IMR-90 (cell line): Measurements from ENCODE around the gene H3-3A. TPM values are rescaled to one million over a fixed set of nuclear protein-coding genes. Genes with fewer than 3 reads are reported as not detected.

Experiments
- ATAC-seq: fragments of 200-7000 bp; cut with Tn5 transposase; 2 replicates; pipeline ENCODE4 v1.9.1; 2020; ENCODE audit warnings: low read depth, mild to moderate bottlenecking, moderate library complexity
- BruUV-seq: library from RNA; stranded (reverse); fragments of 400-500 nt; replicated peaks from 2 replicates; lab custom pipeline; 2021; lab: Mats Ljungman, UMichigan
- CTCF ChIA-PET: fragments of 300-600 bp; formaldehyde crosslinking; extraction: SDS; loops from one replicate; lab custom pipeline; 2021; ENCODE audit warnings: antibody characterized with exemption; lab: Yijun Ruan, JAX
- POLR2A ChIA-PET: fragments of 300-600 bp; sonication (Branson Sonifier 250); formaldehyde crosslinking; loops from one replicate; lab custom pipeline; 2022; ENCODE audit warnings: antibody characterized with exemption; ENCODE audit not compliant: unreplicated experiment; lab: Charles Lee
- DNase-seq: peaks from one replicate; pipeline ENCODE4 v3.0.0; 2013
- H2AFZ ChIP-seq: replicated peaks from 2 replicates; pipeline ENCODE3; 2013; ENCODE audit warnings: low read length, mild to moderate bottlenecking; ENCODE audit not compliant: poor library complexity
- H2AK5ac ChIP-seq: 2 replicates; pipeline ENCODE4 v1.6.1; 2013; ENCODE audit warnings: low read depth, low read length, inconsistent platforms
- H2AK9ac ChIP-seq: replicated peaks from 2 replicates; pipeline ENCODE3; 2013; ENCODE audit warnings: mild to moderate bottlenecking, low read depth, low read length, moderate library complexity; ENCODE audit not compliant: poor library complexity
- H2BK120ac ChIP-seq: 2 replicates; pipeline ENCODE4 v1.6.1; 2013; ENCODE audit warnings: low read depth, low read length, inconsistent platforms
- H2BK15ac ChIP-seq: 3 replicates; pipeline ENCODE4 v1.6.1; 2013; ENCODE audit warnings: low read depth, low read length, inconsistent platforms
- H2BK20ac ChIP-seq: 2 replicates; pipeline ENCODE4 v1.6.1; 2013; ENCODE audit warnings: low read depth, mild to moderate bottlenecking, inconsistent platforms, low read length, moderate library complexity
- H2BK5ac ChIP-seq: 2 replicates; pipeline ENCODE4 v1.6.1; 2013; ENCODE audit warnings: mild to moderate bottlenecking, low read depth, low read length, inconsistent platforms; ENCODE audit not compliant: poor library complexity, severe bottlenecking
- H3K14ac ChIP-seq: replicated peaks from 2 replicates; pipeline ENCODE4 v1.6.1; 2013; ENCODE audit warnings: low read depth, low read length, inconsistent platforms
- H3K18ac ChIP-seq: 2 replicates; pipeline ENCODE4 v1.6.1; 2013; ENCODE audit warnings: low read depth, low read length, control low read depth
- H3K23ac ChIP-seq: 2 replicates; pipeline ENCODE4 v1.6.1; 2013; ENCODE audit warnings: low read depth, low read length, inconsistent platforms
- H3K27ac ChIP-seq: 2 replicates; pipeline ENCODE4 v1.5.1; 2013; ENCODE audit warnings: mild to moderate bottlenecking, control low read depth, low read length; ENCODE audit not compliant: insufficient read depth
- H3K27me3 ChIP-seq: 2 replicates; pipeline ENCODE4 v1.6.1; 2013; ENCODE audit warnings: low read length; ENCODE audit not compliant: control insufficient read depth, insufficient read depth
- H3K36me3 ChIP-seq: 2 replicates; pipeline ENCODE4 v1.6.1; 2013; ENCODE audit warnings: low read length, mixed read lengths; ENCODE audit not compliant: control insufficient read depth, insufficient read depth
- H3K4ac ChIP-seq: 2 replicates; pipeline ENCODE4 v1.6.1; 2013; ENCODE audit warnings: low read depth, low read length, inconsistent platforms
- H3K4me1 ChIP-seq: 2 replicates; pipeline ENCODE4 v1.6.1; 2013; ENCODE audit warnings: low read length, mixed read lengths; ENCODE audit not compliant: control insufficient read depth, insufficient read depth
- H3K4me2 ChIP-seq: 2 replicates; pipeline ENCODE4 v1.6.1; 2013; ENCODE audit warnings: low read depth, mild to moderate bottlenecking, control low read depth, low read length, moderate library complexity
- H3K4me3 ChIP-seq: 2 replicates; pipeline ENCODE4 v1.5.1; 2013; ENCODE audit warnings: low read depth, mild to moderate bottlenecking, control low read depth, low read length, moderate library complexity; ENCODE audit not compliant: insufficient read depth
- H3K56ac ChIP-seq: 2 replicates; pipeline ENCODE4 v1.6.1; 2013; ENCODE audit warnings: low read length, inconsistent platforms; ENCODE audit not compliant: insufficient read depth; ENCODE audit errors: extremely low read depth
- H3K79me1 ChIP-seq, 2 experiments: 2 replicates each; pipeline ENCODE4 v1.6.1; 2013; ENCODE audit warnings: low read length in 2 of 2, inconsistent platforms in 1 of 2, low read depth in 1 of 2
- H3K9ac ChIP-seq: 2 replicates; pipeline ENCODE4 v1.6.1; 2013; ENCODE audit warnings: low read depth, low read length, control low read depth
- H3K9me1 ChIP-seq: 2 replicates; pipeline ENCODE4 v1.6.1; 2013; ENCODE audit warnings: low read length, inconsistent platforms; ENCODE audit not compliant: insufficient read depth
- H3K9me3 ChIP-seq: 2 replicates; pipeline ENCODE4 v1.6.1; 2013; ENCODE audit warnings: low read length; ENCODE audit not compliant: control insufficient read depth, insufficient read depth
- H4K20me1 ChIP-seq: 2 replicates; pipeline ENCODE4 v1.6.1; 2013; ENCODE audit warnings: low read length, inconsistent platforms; ENCODE audit not compliant: insufficient read depth
- H4K5ac ChIP-seq: 2 replicates; pipeline ENCODE4 v1.6.1; 2013; ENCODE audit warnings: mild to moderate bottlenecking, low read depth, low read length, control low read depth
- H4K8ac ChIP-seq, 2 experiments: 2 replicates each; pipeline ENCODE4 v1.6.1; 2013; ENCODE audit warnings: low read depth in 2 of 2, low read length in 2 of 2, control low read depth in 1 of 2, inconsistent platforms in 1 of 2
- H4K91ac ChIP-seq: 2 replicates; pipeline ENCODE4 v1.6.1; 2013; ENCODE audit warnings: low read depth, low read length, inconsistent platforms; ENCODE audit not compliant: insufficient read depth
- BHLHE40 ChIP-seq: fragments of 150-350 bp; IDR thresholded peaks from 2 replicates; pipeline ENCODE4 v1.6.1; 2016; ENCODE audit warnings: mild to moderate bottlenecking, low read depth, low read length
- CEBPB ChIP-seq: IDR thresholded peaks from 2 replicates; pipeline ENCODE4 v1.6.1; 2012; ENCODE audit warnings: low read depth, low read length, improper control_type of control experiment
- CHD1 ChIP-seq: IDR thresholded peaks from 2 replicates; pipeline ENCODE4 v1.6.1; 2012; ENCODE audit warnings: low read depth, low read length, improper control_type of control experiment
- ELK1 ChIP-seq: fragments of 150-350 bp; IDR thresholded peaks from 2 replicates; pipeline ENCODE4 v1.6.1; 2016; ENCODE audit warnings: low read depth, mild to moderate bottlenecking, low read length, moderate library complexity, borderline replicate concordance
- FOS ChIP-seq: fragments of 150-350 bp; IDR thresholded peaks from 2 replicates; pipeline ENCODE4 v1.6.1; 2016; ENCODE audit warnings: low read depth, low read length
- MAFK ChIP-seq: IDR thresholded peaks from 2 replicates; pipeline ENCODE4 v1.6.1; 2012; ENCODE audit warnings: low read depth, low read length, improper control_type of control experiment
- MAZ ChIP-seq: IDR thresholded peaks from 2 replicates; pipeline ENCODE4 v1.6.1; 2012; ENCODE audit warnings: low read depth, mild to moderate bottlenecking, low read length, improper control_type of control experiment, moderate library complexity, borderline replicate concordance
- MXI1 ChIP-seq: IDR thresholded peaks from 2 replicates; pipeline ENCODE4 v1.6.1; 2012; ENCODE audit warnings: low read depth, mild to moderate bottlenecking, low read length, moderate library complexity, borderline replicate concordance
- NFE2L2 ChIP-seq: fragments of 150-350 bp; IDR thresholded peaks from 2 replicates; pipeline ENCODE4 v1.6.1; 2016; ENCODE audit warnings: low read depth, mild to moderate bottlenecking, low read length
- POLR2A ChIP-seq: IDR thresholded peaks from 2 replicates; pipeline ENCODE4 v1.6.1; 2012; ENCODE audit warnings: mild to moderate bottlenecking, low read depth, low read length
- RAD21 ChIP-seq: IDR thresholded peaks from 2 replicates; pipeline ENCODE4 v1.6.1; 2012; ENCODE audit warnings: low read length, improper control_type of control experiment
- RCOR1 ChIP-seq: IDR thresholded peaks from 2 replicates; pipeline ENCODE4 v1.6.1; 2012; ENCODE audit warnings: mild to moderate bottlenecking, low read length, improper control_type of control experiment; ENCODE audit not compliant: insufficient replicate concordance
- RFX5 ChIP-seq: IDR thresholded peaks from 2 replicates; pipeline ENCODE4 v1.8.0; 2012; ENCODE audit warnings: low read depth, mild to moderate bottlenecking, low read length, moderate library complexity
- SMC3 ChIP-seq: fragments of 150-350 bp; IDR thresholded peaks from 2 replicates; pipeline ENCODE4 v1.6.1; 2016; ENCODE audit warnings: low read depth, mild to moderate bottlenecking, antibody characterized with exemption, low read length, moderate library complexity
- WGBS, 2 experiments: methylation state at CpG; one replicate each; pipeline versions ENCODE4 v1.1.5 to v1.1.7; 2013; ENCODE audit warnings: missing lambda C conversion rate in 2 of 2; ENCODE audit not compliant: insufficient read length in 1 of 2; ENCODE audit errors: extremely low coverage in 2 of 2; 5-methylcytosine and 5-hydroxymethylcytosine counted together
- dilution Hi-C: fragments of 300-500 bp; cut with HindIII; formaldehyde crosslinking; loops from one replicate; pipeline ENCODE4 v1.14.3; 2018; ENCODE audit warnings: low sequenced_read_pairs; ENCODE audit not compliant: unreplicated experiment
- in situ Hi-C: fragments of 300-500 bp; cut with MboI; formaldehyde crosslinking; loops from 3 replicates; pipeline ENCODE4 v1.14.3; 2019; ENCODE audit warnings: low sequenced_read_pairs, inconsistent platforms, mixed read lengths
- intact Hi-C: fragments of 100-400 bp; cut with micrococcal nuclease; formaldehyde crosslinking; loops from 2 replicates; pipeline ENCODE4 v1.10.0; 2022
- polyA plus RNA-seq, 3 experiments: library from polyadenylated mRNA; depleted of rRNA; stranded (reverse); fragments of >200 nt; gene quantifications; 2 replicates each; pipeline ENCODE4 v1.2.3, GENCODE V29; 2012; ENCODE audit warnings: low replicate concordance in 1 of 3
- total RNA-seq: library from RNA; depleted of rRNA; stranded (reverse); fragments of >200 nt; gene quantifications from 2 replicates; pipeline ENCODE4 v1.2.3, GENCODE V29; 2012
- TF ChIP-seq, protein P1 (sequence below): conservative IDR thresholded peaks from 2 replicates; pipeline ENCODE4 v1.5.1; 2012; ENCODE audit warnings: mild to moderate bottlenecking, low read depth, low read length, improper control_type of control experiment
- TF ChIP-seq, protein P2 (sequence below): fragments of 150-350 bp; IDR thresholded peaks from 2 replicates; pipeline ENCODE4 v1.6.1; 2017; ENCODE audit warnings: mild to moderate bottlenecking, antibody characterized with exemption, low read length, low read depth

The H3-3A gene
- total and polyA plus RNA-seq, 2 of the 4 experiments (the other 2 are of a cell fraction), result 188 to 256 TPM

DNA sequence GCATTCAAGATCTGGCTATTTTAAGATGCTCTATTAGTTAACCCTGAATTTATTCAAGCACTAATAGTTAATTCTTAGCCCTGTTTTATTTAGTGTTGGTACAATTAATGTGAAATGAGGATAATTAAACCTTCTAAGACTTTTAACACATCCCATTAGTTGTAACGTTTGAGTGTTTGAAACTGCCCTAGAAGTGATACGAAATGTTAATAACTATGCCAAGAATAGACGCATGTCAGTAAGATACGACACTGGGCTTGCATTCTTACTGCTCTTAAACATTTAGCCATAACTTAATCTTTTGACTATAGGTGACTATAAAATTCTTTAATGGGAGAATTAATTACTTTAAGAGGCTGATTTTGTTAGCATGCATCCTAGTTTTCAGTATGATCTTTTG lies 9.8 kb downstream of the H3-3A start:
- DNase-seq, result no peak
- H2AK9ac ChIP-seq, result no peak overlapping the region
- H3K9me3 ChIP-seq, result no peaks in the 10 kb centered on the region
- no peak overlapping the region for H4K5ac ChIP-seq
- in situ Hi-C loops (no loop called here), dilution Hi-C loops (no loop called here), intact Hi-C loops (no loop called here)
- CTCF ChIA-PET, result no interaction called here
- no peaks in the 10 kb centered on the region for H3K9me1 ChIP-seq
- TF ChIP-seq, protein P1, sequence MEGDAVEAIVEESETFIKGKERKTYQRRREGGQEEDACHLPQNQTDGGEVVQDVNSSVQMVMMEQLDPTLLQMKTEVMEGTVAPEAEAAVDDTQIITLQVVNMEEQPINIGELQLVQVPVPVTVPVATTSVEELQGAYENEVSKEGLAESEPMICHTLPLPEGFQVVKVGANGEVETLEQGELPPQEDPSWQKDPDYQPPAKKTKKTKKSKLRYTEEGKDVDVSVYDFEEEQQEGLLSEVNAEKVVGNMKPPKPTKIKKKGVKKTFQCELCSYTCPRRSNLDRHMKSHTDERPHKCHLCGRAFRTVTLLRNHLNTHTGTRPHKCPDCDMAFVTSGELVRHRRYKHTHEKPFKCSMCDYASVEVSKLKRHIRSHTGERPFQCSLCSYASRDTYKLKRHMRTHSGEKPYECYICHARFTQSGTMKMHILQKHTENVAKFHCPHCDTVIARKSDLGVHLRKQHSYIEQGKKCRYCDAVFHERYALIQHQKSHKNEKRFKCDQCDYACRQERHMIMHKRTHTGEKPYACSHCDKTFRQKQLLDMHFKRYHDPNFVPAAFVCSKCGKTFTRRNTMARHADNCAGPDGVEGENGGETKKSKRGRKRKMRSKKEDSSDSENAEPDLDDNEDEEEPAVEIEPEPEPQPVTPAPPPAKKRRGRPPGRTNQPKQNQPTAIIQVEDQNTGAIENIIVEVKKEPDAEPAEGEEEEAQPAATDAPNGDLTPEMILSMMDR, result no peak
- TF ChIP-seq ELK1 (no peak), SMC3 (no peak), POLR2A (no peak), MAZ (no peak), CHD1 (no peak), CEBPB (no peak), RAD21 (no peak), RFX5 (no peak), FOS (no peak), NFE2L2 (no peak), MXI1 (no peak), BHLHE40 (no peak), MAFK (no peak), RCOR1 (no peak)
- TF ChIP-seq, protein P2, sequence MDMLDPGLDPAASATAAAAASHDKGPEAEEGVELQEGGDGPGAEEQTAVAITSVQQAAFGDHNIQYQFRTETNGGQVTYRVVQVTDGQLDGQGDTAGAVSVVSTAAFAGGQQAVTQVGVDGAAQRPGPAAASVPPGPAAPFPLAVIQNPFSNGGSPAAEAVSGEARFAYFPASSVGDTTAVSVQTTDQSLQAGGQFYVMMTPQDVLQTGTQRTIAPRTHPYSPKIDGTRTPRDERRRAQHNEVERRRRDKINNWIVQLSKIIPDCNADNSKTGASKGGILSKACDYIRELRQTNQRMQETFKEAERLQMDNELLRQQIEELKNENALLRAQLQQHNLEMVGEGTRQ, result no peak
- BruUV-seq, result no TSS peak
- H2BK20ac ChIP-seq, result no peak overlapping the region
- WGBS, 2 experiments, result no CpG with 5 or more reads among the region's 4 CpGs
- no peak overlapping the region for H2BK15ac ChIP-seq
- no peak overlapping the region for H3K56ac ChIP-seq
- H2BK5ac ChIP-seq, result no peak overlapping the region
- no peak overlapping the region for H3K27ac ChIP-seq
- no peak overlapping the region for H3K23ac ChIP-seq
- POLR2A ChIA-PET, result no interaction called here
- no peaks in the 10 kb centered on the region for H3K27me3 ChIP-seq
- no peak overlapping the region for H4K91ac ChIP-seq
- H2AFZ ChIP-seq, result no peak overlapping the region
- no peak overlapping the region for H3K14ac ChIP-seq
- H2AK5ac ChIP-seq, result no peak overlapping the region
- no peaks in the 10 kb centered on the region for H3K4me1 ChIP-seq
- H3K79me1 ChIP-seq, result peaks cover 16 to 22% of the 10 kb centered on the region in 2 experiments
- H3K36me3 ChIP-seq, result peaks cover 24% of the 10 kb centered on the region
- H3K4ac ChIP-seq, result no peak overlapping the region
- H3K18ac ChIP-seq, result no peak overlapping the region
- H3K9ac ChIP-seq, result no peak overlapping the region
- H3K4me2 ChIP-seq, result no peak overlapping the region
- no peak for ATAC-seq
- H3K4me3 ChIP-seq, result no peak overlapping the region
- H4K20me1 ChIP-seq, result peaks cover 21% of the 10 kb centered on the region; the same call in 1 of the 2 replicates
- H2BK120ac ChIP-seq, result no peak overlapping the region
- no peak overlapping the region for H4K8ac ChIP-seq
